CD14-positive monocyte (primary cell): ENCODE measurements around the gene C3AR1. TPM values are rescaled to one million over a fixed set of nuclear protein-coding genes. Genes with fewer than 3 reads are reported as not detected.

Source experiments
- DNase-seq, 3 donors: peaks; one replicate each; pipeline ENCODE4 v3.0.0-alpha.2; 2011 to 2022
- H2AFZ ChIP-seq: 2 replicates; pipeline ENCODE4 v1.6.0; 2012; ENCODE audit warnings: mild to moderate bottlenecking, low read depth, low read length, inconsistent platforms; ENCODE audit not compliant: insufficient read depth, poor library complexity, severe bottlenecking
- H3K27ac ChIP-seq, 2 donors: 1 replicate in 1 of 2; 2 replicates in 1 of 2; pipeline ENCODE4 v1.5.1; 2012 to 2013; ENCODE audit warnings: low read length in 2 of 2, control low read depth in 1 of 2, inconsistent platforms in 1 of 2, low read depth in 1 of 2, mild to moderate bottlenecking in 1 of 2
- H3K27me3 ChIP-seq, 2 donors: one replicate each; pipeline versions ENCODE4 v1.6.0 to v1.6.1; 2011 to 2013; ENCODE audit warnings: low read length in 2 of 2; ENCODE audit not compliant: control insufficient read depth in 2 of 2, insufficient read depth in 2 of 2
- H3K36me3 ChIP-seq, 2 donors: replicated peaks in 1 of 2; 1 replicate in 1 of 2; 2 replicates in 1 of 2; pipeline versions ENCODE4 v1.5.1 to v1.6.1; 2012 to 2013; ENCODE audit warnings: low read length in 2 of 2, control low read depth in 1 of 2, inconsistent platforms in 1 of 2, mild to moderate bottlenecking in 1 of 2; ENCODE audit not compliant: insufficient read depth in 2 of 2, control insufficient read depth in 1 of 2
- H3K4me1 ChIP-seq, 2 donors: 1 replicate in 1 of 2; 2 replicates in 1 of 2; pipeline versions ENCODE4 v1.5.1 to v1.6.1; 2012 to 2013; ENCODE audit warnings: low read length in 2 of 2, control low read depth in 1 of 2, inconsistent platforms in 1 of 2, mild to moderate bottlenecking in 1 of 2, moderate library complexity in 1 of 2; ENCODE audit not compliant: insufficient read depth in 2 of 2, control insufficient read depth in 1 of 2
- H3K4me2 ChIP-seq: replicated peaks from 2 replicates; pipeline ENCODE3; 2012; ENCODE audit warnings: low read length, moderate library complexity, mild to moderate bottlenecking; ENCODE audit not compliant: poor library complexity, severe bottlenecking; ENCODE audit errors: extremely low read depth
- H3K4me3 ChIP-seq, 3 experiments: fragments of 200-600 bp in 1 of 3; sonication (generic) in 1 of 3; replicated peaks in 1 of 3; 1 replicate in 2 of 3; 2 replicates in 1 of 3; pipeline ENCODE4 v1.5.1; 2011 to 2013; ENCODE audit warnings: low read length in 3 of 3, mild to moderate bottlenecking in 3 of 3, control low read depth in 2 of 3, low read depth in 2 of 3, inconsistent platforms in 1 of 3, moderate library complexity in 1 of 3
- H3K79me2 ChIP-seq: 2 replicates; pipeline ENCODE4 v1.6.0; 2012; ENCODE audit warnings: mild to moderate bottlenecking, control low read depth, inconsistent platforms, low read length, moderate library complexity; ENCODE audit not compliant: insufficient read depth
- H3K9ac ChIP-seq: 2 replicates; pipeline ENCODE4 v1.6.0; 2017; ENCODE audit warnings: low read length, mild to moderate bottlenecking; ENCODE audit not compliant: insufficient read depth, poor library complexity, severe bottlenecking
- H3K9me3 ChIP-seq, 2 donors: replicated peaks in 1 of 2; 1 replicate in 1 of 2; 2 replicates in 1 of 2; pipeline versions ENCODE4 v1.5.1 to v1.6.1; 2012 to 2013; ENCODE audit warnings: low read length in 2 of 2, control low read depth in 1 of 2; ENCODE audit not compliant: control insufficient read depth in 1 of 2, insufficient read depth in 1 of 2
- H4K20me1 ChIP-seq: 2 replicates; pipeline ENCODE4 v1.6.0; 2012; ENCODE audit warnings: mild to moderate bottlenecking, low read length, control low read depth, moderate library complexity; ENCODE audit not compliant: insufficient read depth
- H3K27ac Mint-ChIP-seq, 7 donors: one replicate each; pipeline ENCODE4 v1.8.0; 2020; ENCODE audit warnings: mild to moderate bottlenecking in 7 of 7, mixed read lengths in 7 of 7, moderate library complexity in 6 of 7, inconsistent platforms in 2 of 7
- H3K27me3 Mint-ChIP-seq, 3 donors: one replicate each; pipeline ENCODE4 v1.8.0; 2021 to 2022; ENCODE audit warnings: low read depth in 3 of 3, mild to moderate bottlenecking in 3 of 3, mixed read lengths in 3 of 3, moderate library complexity in 3 of 3, inconsistent platforms in 1 of 3
- H3K36me3 Mint-ChIP-seq, 2 donors: one replicate each; pipeline ENCODE4 v1.8.0; 2020; ENCODE audit warnings: mixed read lengths in 2 of 2, inconsistent platforms in 1 of 2, mild to moderate bottlenecking in 1 of 2
- H3K4me1 Mint-ChIP-seq: one replicate; pipeline ENCODE4 v1.8.0; 2020; ENCODE audit warnings: mild to moderate bottlenecking, mixed read lengths
- H3K4me3 Mint-ChIP-seq, 2 donors: one replicate each; pipeline ENCODE4 v1.8.0; 2020; ENCODE audit warnings: mild to moderate bottlenecking in 2 of 2, mixed read lengths in 2 of 2, moderate library complexity in 1 of 2
- H3K9me3 Mint-ChIP-seq, 7 donors: one replicate each; pipeline ENCODE4 v1.8.0; 2020 to 2022; ENCODE audit warnings: mixed read lengths in 7 of 7, mild to moderate bottlenecking in 6 of 7, moderate library complexity in 6 of 7, inconsistent platforms in 2 of 7
- WGBS: methylation state at CpG from one replicate; pipeline ENCODE4 v1.1.5; 2013; ENCODE audit warnings: missing lambda C conversion rate; ENCODE audit not compliant: insufficient coverage; 5-methylcytosine and 5-hydroxymethylcytosine counted together
- intact Hi-C, 2 donors: fragments of 100-400 bp; cut with micrococcal nuclease; formaldehyde crosslinking; loops; one replicate each; pipeline versions ENCODE4 v1.15.0 to v1.15.1; 2023
- polyA plus RNA-seq, 3 donors: library from polyadenylated mRNA; depleted of rRNA in 1 of 3; unstranded in 2 of 3; stranded (reverse) in 1 of 3; fragments of 300-500 nt in 2 of 3; fragments of >200 nt in 1 of 3; fragmentation: Illumina TruSeq in 2 of 3; gene quantifications; 1 replicate in 2 of 3; 2 replicates in 1 of 3; pipeline ENCODE4 v1.2.3, GENCODE V29; 2012 to 2021
- TF ChIP-seq, protein P1 (sequence below): fragments of 200-600 bp; IDR thresholded peaks from one replicate; pipeline ENCODE4 v1.8.0; 2022; ENCODE audit warnings: antibody characterized with exemption, mild to moderate bottlenecking

The C3AR1 gene
- polyA plus RNA-seq, 3 donors = 60.7 to 222 (median 67.3) TPM

DNA sequence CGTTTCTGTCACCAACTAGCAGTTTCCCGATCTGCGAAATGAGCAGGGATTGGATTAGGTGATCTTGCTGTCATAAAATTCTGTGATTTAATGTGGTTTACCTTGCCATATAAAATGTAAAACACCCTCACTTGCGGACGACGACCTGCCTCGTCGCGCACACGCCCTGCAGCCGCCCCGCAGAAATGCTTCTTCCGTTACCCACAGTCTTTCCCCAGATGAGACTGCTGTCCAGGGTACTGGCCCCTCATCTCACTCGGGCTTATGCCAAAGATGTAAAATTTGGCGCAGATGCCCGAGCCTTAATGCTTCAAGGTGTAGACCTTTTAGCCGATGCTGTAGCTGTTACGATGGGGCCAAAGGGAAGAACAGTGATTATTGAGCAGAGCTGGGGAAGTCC, 51.3 kb downstream of the C3AR1 start:
- no peaks in the 10 kb centered on the region for H3K36me3 ChIP-seq
- 94% methylated on average over 15 of the region's 18 CpGs for WGBS

GRCh38 chr12:8012651-8013309, 53.4 kb downstream of the C3AR1 start:
- TF ChIP-seq, protein P1, sequence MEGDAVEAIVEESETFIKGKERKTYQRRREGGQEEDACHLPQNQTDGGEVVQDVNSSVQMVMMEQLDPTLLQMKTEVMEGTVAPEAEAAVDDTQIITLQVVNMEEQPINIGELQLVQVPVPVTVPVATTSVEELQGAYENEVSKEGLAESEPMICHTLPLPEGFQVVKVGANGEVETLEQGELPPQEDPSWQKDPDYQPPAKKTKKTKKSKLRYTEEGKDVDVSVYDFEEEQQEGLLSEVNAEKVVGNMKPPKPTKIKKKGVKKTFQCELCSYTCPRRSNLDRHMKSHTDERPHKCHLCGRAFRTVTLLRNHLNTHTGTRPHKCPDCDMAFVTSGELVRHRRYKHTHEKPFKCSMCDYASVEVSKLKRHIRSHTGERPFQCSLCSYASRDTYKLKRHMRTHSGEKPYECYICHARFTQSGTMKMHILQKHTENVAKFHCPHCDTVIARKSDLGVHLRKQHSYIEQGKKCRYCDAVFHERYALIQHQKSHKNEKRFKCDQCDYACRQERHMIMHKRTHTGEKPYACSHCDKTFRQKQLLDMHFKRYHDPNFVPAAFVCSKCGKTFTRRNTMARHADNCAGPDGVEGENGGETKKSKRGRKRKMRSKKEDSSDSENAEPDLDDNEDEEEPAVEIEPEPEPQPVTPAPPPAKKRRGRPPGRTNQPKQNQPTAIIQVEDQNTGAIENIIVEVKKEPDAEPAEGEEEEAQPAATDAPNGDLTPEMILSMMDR = no peak
- Histone ChIP-seq H2AFZ (no peak overlapping the region), H3K27me3 (peaks cover 2 to 11% of the 10 kb centered on the region in 2 donors), H3K4me1 (no peaks in the 10 kb centered on the region), H3K36me3 (no peaks in the 10 kb centered on the region), H3K9me3 (no peaks in the 10 kb centered on the region), H3K9ac (no peak overlapping the region), H4K20me1 (no peaks in the 10 kb centered on the region), H3K79me2 (no peaks in the 10 kb centered on the region), H3K27ac (no peak overlapping the region), H3K4me2 (no peak overlapping the region), H3K4me3 (no peak overlapping the region)
- no peak overlapping the region for H3K4me3 Mint-ChIP-seq
- WGBS = 100% methylated on average over 2 of the region's 7 CpGs
- intact Hi-C loops = no loop called here
- H3K9me3 Mint-ChIP-seq = no peaks in the 10 kb centered on the region
- peaks cover 0 to 3% of the 10 kb centered on the region in 2 donors for H3K36me3 Mint-ChIP-seq
- no peaks in the 10 kb centered on the region for H3K4me1 Mint-ChIP-seq
- no peak for DNase-seq
- no peak overlapping the region for H3K27ac Mint-ChIP-seq
- peaks cover 11 to 12% (median 11%) of the 10 kb centered on the region in 3 donors for H3K27me3 Mint-ChIP-seq

More for the DNA sequence above, 51.3 kb downstream of the C3AR1 start:
- peaks cover 0 to 4% of the 10 kb centered on the region in 2 donors for H3K9me3 ChIP-seq
- H3K79me2 ChIP-seq = no peaks in the 10 kb centered on the region
- H3K27me3 Mint-ChIP-seq = peaks cover 30 to 32% (median 31%) of the 10 kb centered on the region in 3 donors
- intact Hi-C loops = no loop called here
- H4K20me1 ChIP-seq = no peaks in the 10 kb centered on the region
- H3K9me3 Mint-ChIP-seq = peaks cover 0 to 7% (median 2%) of the 10 kb centered on the region in 7 donors
- H3K36me3 Mint-ChIP-seq = peaks cover 0 to 3% of the 10 kb centered on the region in 2 donors
- H3K4me3 ChIP-seq = no peak overlapping the region
- H2AFZ ChIP-seq = no peak overlapping the region
- peaks cover 12 to 32% of the 10 kb centered on the region in 2 donors for H3K27me3 ChIP-seq
- no peak overlapping the region for H3K9ac ChIP-seq
- H3K4me1 Mint-ChIP-seq = peaks cover 14% of the 10 kb centered on the region
- no peak for DNase-seq
- H3K27ac Mint-ChIP-seq = no peak overlapping the region
- H3K27ac ChIP-seq = no peak overlapping the region
- no peak overlapping the region for H3K4me3 Mint-ChIP-seq
- TF ChIP-seq, protein P1 = no peak
- H3K4me2 ChIP-seq = no peak overlapping the region
- H3K4me1 ChIP-seq = peaks cover 8 to 13% of the 10 kb centered on the region in 2 donors
